Liver (tissue), 9 donors: Measurements from ENCODE around the gene COL9A3. TPM values are rescaled to one million over a fixed set of nuclear protein-coding genes. Genes with fewer than 3 reads are reported as not detected.

Experiments used
- DNase-seq: peaks from one replicate; pipeline ENCODE4 v3.0.0-alpha.2; 2017; ENCODE audit warnings: low spot score
- H3K27ac ChIP-seq, 2 donors: one replicate each; pipeline ENCODE4 v1.7.0; 2013; ENCODE audit warnings: inconsistent platforms in 2 of 2, low read length in 2 of 2, control low read depth in 1 of 2, low read depth in 1 of 2, mild to moderate bottlenecking in 1 of 2
- H3K27me3 ChIP-seq, 4 donors: one replicate each; pipeline versions ENCODE4 v1.6.1 to v1.7.0; 2013; ENCODE audit warnings: low read length in 3 of 4, inconsistent platforms in 1 of 4, mild to moderate bottlenecking in 1 of 4, moderate library complexity in 1 of 4; ENCODE audit not compliant: control insufficient read depth in 4 of 4, insufficient read depth in 4 of 4
- H3K36me3 ChIP-seq, 4 donors: one replicate each; pipeline versions ENCODE4 v1.6.1 to v1.7.0; 2013; ENCODE audit warnings: low read length in 3 of 4, mild to moderate bottlenecking in 3 of 4, low read depth in 1 of 4, moderate library complexity in 1 of 4; ENCODE audit not compliant: control insufficient read depth in 4 of 4, insufficient read depth in 3 of 4
- H3K4me1 ChIP-seq, 4 donors: one replicate each; pipeline versions ENCODE4 v1.6.1 to v1.7.0; 2013; ENCODE audit warnings: low read length in 3 of 4, mild to moderate bottlenecking in 3 of 4, moderate library complexity in 1 of 4; ENCODE audit not compliant: control insufficient read depth in 4 of 4, insufficient read depth in 4 of 4
- H3K4me3 ChIP-seq, 3 donors: one replicate each; pipeline versions ENCODE4 v1.6.1 to v1.7.0; 2013; ENCODE audit warnings: low read length in 3 of 3, control low read depth in 1 of 3, low read depth in 1 of 3, mild to moderate bottlenecking in 1 of 3
- H3K9ac ChIP-seq, 2 donors: one replicate each; pipeline ENCODE4 v1.7.0; 2013; ENCODE audit warnings: low read length in 2 of 2, mild to moderate bottlenecking in 2 of 2, moderate library complexity in 2 of 2, control low read depth in 1 of 2, low read depth in 1 of 2
- H3K9me3 ChIP-seq, 4 donors: one replicate each; pipeline versions ENCODE4 v1.6.1 to v1.7.0; 2013; ENCODE audit warnings: low read length in 3 of 4; ENCODE audit not compliant: control insufficient read depth in 4 of 4
- EGR1 ChIP-seq, 2 donors: IDR thresholded peaks; 2 replicates each; pipeline ENCODE4 v1.6.1; 2016 to 2018; ENCODE audit warnings: antibody characterized with exemption in 2 of 2, low read depth in 2 of 2
- FOXA1 ChIP-seq: IDR thresholded peaks from 2 replicates; pipeline ENCODE4 v1.6.1; 2016; ENCODE audit warnings: antibody characterized with exemption
- FOXA2 ChIP-seq: IDR thresholded peaks from 2 replicates; pipeline ENCODE4 v1.6.1; 2016; ENCODE audit warnings: antibody characterized with exemption
- GABPA ChIP-seq, 2 donors: IDR thresholded peaks in 1 of 2; conservative IDR thresholded peaks in 1 of 2; 2 replicates each; pipeline ENCODE4 v1.6.1; 2016; ENCODE audit warnings: antibody characterized with exemption in 2 of 2, mild to moderate bottlenecking in 1 of 2, moderate library complexity in 1 of 2
- HNF4A ChIP-seq, 2 donors: conservative IDR thresholded peaks; 2 replicates each; pipeline ENCODE4 v1.6.1; 2016; ENCODE audit warnings: antibody characterized with exemption in 2 of 2, mild to moderate bottlenecking in 2 of 2
- HNF4G ChIP-seq: IDR thresholded peaks from 2 replicates; pipeline ENCODE4 v1.6.1; 2016; ENCODE audit warnings: antibody characterized with exemption
- JUND ChIP-seq, 2 donors: IDR thresholded peaks; 2 replicates each; pipeline ENCODE4 v1.6.1; 2016; ENCODE audit warnings: antibody characterized with exemption in 2 of 2
- NR2F2 ChIP-seq: IDR thresholded peaks from 2 replicates; pipeline ENCODE4 v1.6.1; 2016; ENCODE audit warnings: antibody characterized with exemption
- RAD21 ChIP-seq, 2 donors: IDR thresholded peaks; 2 replicates each; pipeline ENCODE4 v1.6.1; 2016; ENCODE audit warnings: antibody characterized with exemption in 2 of 2, mild to moderate bottlenecking in 2 of 2
- RXRA ChIP-seq, 2 donors: IDR thresholded peaks; 2 replicates each; pipeline ENCODE4 v1.6.1; 2017 to 2018; ENCODE audit warnings: antibody characterized with exemption in 2 of 2, mild to moderate bottlenecking in 1 of 2
- SP1 ChIP-seq: IDR thresholded peaks from 2 replicates; pipeline ENCODE4 v1.6.1; 2018; ENCODE audit warnings: antibody characterized with exemption, mild to moderate bottlenecking
- TAF1 ChIP-seq: conservative IDR thresholded peaks from 2 replicates; pipeline ENCODE4 v1.6.1; 2016; ENCODE audit warnings: antibody characterized with exemption, mild to moderate bottlenecking
- YY1 ChIP-seq: IDR thresholded peaks from 2 replicates; pipeline ENCODE4 v1.6.1; 2016; ENCODE audit warnings: antibody characterized with exemption, mild to moderate bottlenecking
- WGBS: extraction: QIAGEN DNeasy Blood & Tissue Kit; methylation state at CpG from one replicate; pipeline ENCODE4 v1.1.7; 2013; 5-methylcytosine and 5-hydroxymethylcytosine counted together
- polyA plus RNA-seq, 2 donors: library from polyadenylated mRNA; stranded (reverse) in 1 of 2; unstranded in 1 of 2; fragments of 200-250 nt in 1 of 2; fragments of >200 nt in 1 of 2; fragmentation: Nextera tagmentation in 1 of 2; extraction: Ambion mirVana in 1 of 2; gene quantifications; one replicate each; pipeline versions ENCODE4 v1.2.1 to v1.2.3, GENCODE V29; 2013 to 2015
- total RNA-seq, 2 donors: library from RNA; depleted of rRNA; stranded (reverse); fragments of >200 nt; gene quantifications; one replicate each; pipeline ENCODE4 v1.2.3, GENCODE V29; 2014
- TF ChIP-seq, protein P1 (sequence below): IDR thresholded peaks from 2 replicates; pipeline ENCODE4 v1.6.1; 2016; ENCODE audit warnings: antibody characterized with exemption
- TF ChIP-seq, protein P2 (sequence below): IDR thresholded peaks from 2 replicates; pipeline ENCODE4 v1.6.1; 2016; ENCODE audit warnings: antibody characterized with exemption
- TF ChIP-seq, protein P3 (sequence below): fragments of 150-350 bp; IDR thresholded peaks from 2 replicates; pipeline ENCODE4 v1.5.1; 2017; ENCODE audit warnings: improper control_type of control experiment, low read depth, low read length; ENCODE audit not compliant: missing input control
- TF ChIP-seq, protein P4 (sequence below): IDR thresholded peaks from 2 replicates; pipeline ENCODE4 v1.6.1; 2016; ENCODE audit warnings: antibody characterized with exemption
- donor health status: healthy.
- donor health status: healthy.
- donor health status: healthy.
- donor health status: healthy.
- donor health status: healthy.

The COL9A3 gene
- total and polyA plus RNA-seq, 4 donors, result 0.92 to 2.0 (median 1.1) TPM

DNA sequence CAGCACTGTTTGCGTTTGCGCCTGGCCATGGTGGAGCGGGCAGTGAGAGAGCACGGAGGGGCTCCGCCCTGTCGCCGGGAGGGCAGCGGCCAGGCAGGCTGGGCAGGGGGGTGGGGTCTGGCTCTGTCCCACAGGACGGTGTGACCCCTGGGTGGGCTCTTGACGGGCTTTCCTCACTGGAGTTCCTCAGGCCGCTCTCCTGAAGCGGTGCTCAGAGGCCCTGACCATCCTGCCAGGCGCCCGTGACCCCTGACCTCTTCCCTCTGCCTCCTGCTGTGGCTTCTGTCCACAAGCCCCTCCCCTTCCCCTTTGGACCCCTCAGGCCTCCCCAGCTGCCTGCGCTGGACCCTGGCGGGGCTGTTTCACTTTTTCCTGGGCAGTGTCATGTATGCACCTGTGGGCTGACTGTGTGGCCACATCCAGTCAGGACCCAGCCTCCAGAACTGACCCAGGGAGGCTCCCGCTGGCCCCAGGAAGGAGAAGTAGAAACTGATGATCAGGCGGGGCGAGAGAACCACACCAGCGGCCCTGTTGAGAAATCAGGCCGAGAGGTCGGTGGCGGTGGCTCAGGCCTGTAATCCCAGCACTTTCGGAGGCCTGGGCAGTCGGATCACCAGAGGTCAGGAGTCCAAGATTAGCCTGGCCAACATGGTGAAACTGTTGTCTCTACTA, 11.0 kb upstream of the COL9A3 start (continued):
- TF ChIP-seq JUND (IDR thresholded peaks at IDR 0.05), result peak in 1 of 2 donors; percentile 53

DNA sequence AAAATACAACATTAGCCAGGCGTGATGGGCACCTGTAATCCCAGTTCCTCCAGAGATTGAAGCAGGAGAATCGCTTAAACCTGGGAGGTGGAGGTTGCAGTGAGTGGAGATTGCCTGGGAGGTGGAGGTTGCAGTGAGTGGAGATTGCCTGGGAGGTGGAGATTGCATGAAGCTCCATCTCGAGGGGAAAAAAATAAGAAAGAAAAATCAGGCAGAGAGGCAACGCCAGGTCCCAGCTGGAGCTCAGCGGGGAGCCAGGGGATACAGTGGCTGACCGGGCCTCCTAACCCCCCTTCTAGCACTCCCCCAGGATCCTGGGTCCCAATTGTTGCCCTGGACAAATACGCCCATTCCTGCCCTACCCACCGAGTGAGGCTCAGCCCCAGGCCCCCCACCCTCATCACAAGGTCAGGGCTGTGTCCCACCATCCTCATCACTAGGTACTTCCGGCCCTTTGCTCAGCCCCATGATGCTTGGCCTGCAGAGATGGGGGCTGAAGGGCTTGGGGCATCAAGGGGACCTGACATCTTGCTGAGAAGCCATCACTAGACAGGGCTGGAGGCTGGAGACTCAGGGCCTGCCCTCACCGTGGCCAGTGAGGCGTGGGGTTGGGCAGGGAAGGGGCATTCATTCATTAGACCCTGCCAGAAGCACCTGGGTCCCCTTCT, 10.3 kb upstream of the COL9A3 start:
- H3K9ac ChIP-seq, result peak overlapping the region in 1 of 2 donors; percentile 83
- peaks cover 18 to 37% (median 30%) of the 10 kb centered on the region in 4 donors for H3K36me3 ChIP-seq
- H3K4me1 ChIP-seq, result peaks cover 17 to 46% (median 30%) of the 10 kb centered on the region in 4 donors
- WGBS, result 54% methylated on average over 11 of the region's 11 CpGs
- DNase-seq, result no peak
- peak overlapping the region; percentile 96 for H3K27ac ChIP-seq
- peak overlapping the region in 1 of 3 donors; percentile 62 for H3K4me3 ChIP-seq
- no peaks in the 10 kb centered on the region for H3K9me3 ChIP-seq
- no peaks in the 10 kb centered on the region for H3K27me3 ChIP-seq
- TF ChIP-seq SP1, result no peak
- TF ChIP-seq RAD21 (IDR thresholded peaks at IDR 0.05), result no peak
- TF ChIP-seq FOXA1, result no peak
- no peak for TF ChIP-seq EGR1 (IDR thresholded peaks at IDR 0.05; ENCODE audit: low read depth in 2 of 2)
- no peak for TF ChIP-seq NR2F2
- no peak for TF ChIP-seq GABPA (IDR thresholded peaks at IDR 0.05 in 1 of 2, conservative IDR thresholded peaks at IDR 0.05 in 1 of 2)
- TF ChIP-seq HNF4A (conservative IDR thresholded peaks at IDR 0.05), result no peak
- TF ChIP-seq, protein P1, sequence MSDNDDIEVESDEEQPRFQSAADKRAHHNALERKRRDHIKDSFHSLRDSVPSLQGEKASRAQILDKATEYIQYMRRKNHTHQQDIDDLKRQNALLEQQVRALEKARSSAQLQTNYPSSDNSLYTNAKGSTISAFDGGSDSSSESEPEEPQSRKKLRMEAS, result no peak
- TF ChIP-seq HNF4G, result no peak
- TF ChIP-seq RXRA (IDR thresholded peaks at IDR 0.05), result no peak
- TF ChIP-seq, protein P2, sequence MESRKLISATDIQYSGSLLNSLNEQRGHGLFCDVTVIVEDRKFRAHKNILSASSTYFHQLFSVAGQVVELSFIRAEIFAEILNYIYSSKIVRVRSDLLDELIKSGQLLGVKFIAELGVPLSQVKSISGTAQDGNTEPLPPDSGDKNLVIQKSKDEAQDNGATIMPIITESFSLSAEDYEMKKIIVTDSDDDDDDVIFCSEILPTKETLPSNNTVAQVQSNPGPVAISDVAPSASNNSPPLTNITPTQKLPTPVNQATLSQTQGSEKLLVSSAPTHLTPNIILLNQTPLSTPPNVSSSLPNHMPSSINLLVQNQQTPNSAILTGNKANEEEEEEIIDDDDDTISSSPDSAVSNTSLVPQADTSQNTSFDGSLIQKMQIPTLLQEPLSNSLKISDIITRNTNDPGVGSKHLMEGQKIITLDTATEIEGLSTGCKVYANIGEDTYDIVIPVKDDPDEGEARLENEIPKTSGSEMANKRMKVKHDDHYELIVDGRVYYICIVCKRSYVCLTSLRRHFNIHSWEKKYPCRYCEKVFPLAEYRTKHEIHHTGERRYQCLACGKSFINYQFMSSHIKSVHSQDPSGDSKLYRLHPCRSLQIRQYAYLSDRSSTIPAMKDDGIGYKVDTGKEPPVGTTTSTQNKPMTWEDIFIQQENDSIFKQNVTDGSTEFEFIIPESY, result no peak
- no peak for TF ChIP-seq JUND (IDR thresholded peaks at IDR 0.05)
- no peak for TF ChIP-seq YY1
- TF ChIP-seq, protein P3, sequence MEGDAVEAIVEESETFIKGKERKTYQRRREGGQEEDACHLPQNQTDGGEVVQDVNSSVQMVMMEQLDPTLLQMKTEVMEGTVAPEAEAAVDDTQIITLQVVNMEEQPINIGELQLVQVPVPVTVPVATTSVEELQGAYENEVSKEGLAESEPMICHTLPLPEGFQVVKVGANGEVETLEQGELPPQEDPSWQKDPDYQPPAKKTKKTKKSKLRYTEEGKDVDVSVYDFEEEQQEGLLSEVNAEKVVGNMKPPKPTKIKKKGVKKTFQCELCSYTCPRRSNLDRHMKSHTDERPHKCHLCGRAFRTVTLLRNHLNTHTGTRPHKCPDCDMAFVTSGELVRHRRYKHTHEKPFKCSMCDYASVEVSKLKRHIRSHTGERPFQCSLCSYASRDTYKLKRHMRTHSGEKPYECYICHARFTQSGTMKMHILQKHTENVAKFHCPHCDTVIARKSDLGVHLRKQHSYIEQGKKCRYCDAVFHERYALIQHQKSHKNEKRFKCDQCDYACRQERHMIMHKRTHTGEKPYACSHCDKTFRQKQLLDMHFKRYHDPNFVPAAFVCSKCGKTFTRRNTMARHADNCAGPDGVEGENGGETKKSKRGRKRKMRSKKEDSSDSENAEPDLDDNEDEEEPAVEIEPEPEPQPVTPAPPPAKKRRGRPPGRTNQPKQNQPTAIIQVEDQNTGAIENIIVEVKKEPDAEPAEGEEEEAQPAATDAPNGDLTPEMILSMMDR, result no peak
- TF ChIP-seq TAF1, result no peak
- TF ChIP-seq, protein P4, sequence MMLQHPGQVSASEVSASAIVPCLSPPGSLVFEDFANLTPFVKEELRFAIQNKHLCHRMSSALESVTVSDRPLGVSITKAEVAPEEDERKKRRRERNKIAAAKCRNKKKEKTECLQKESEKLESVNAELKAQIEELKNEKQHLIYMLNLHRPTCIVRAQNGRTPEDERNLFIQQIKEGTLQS, result no peak
- TF ChIP-seq FOXA2, result no peak
